ENCODE results near the gene PVRIG.
"Not testable (repeated sequence)": the region's sequence is repeated elsewhere in the genome, so short reads cannot be mapped to it uniquely, and the experiment has no call there.

DNA sequence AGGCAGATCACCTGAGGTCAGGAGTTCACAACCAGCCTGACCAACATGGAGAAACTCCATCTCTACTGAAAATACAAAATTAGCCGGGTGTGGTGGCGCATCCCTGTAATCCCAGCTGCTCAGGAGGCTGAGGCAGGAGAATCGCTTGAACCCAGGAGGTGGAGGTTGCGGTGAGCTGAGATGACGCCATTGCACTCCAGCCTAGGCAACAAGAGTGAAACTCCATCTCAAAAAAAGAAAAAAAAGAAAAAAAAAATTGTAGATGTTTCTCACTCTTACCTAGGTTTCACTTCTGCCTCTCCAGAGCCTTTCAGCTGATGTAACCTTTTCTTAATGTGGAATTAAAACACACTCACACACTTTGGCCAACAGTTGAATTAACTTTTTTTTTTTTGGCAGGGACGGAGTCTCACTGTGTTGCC, 23.8 kb upstream of the PVRIG start:
- TF ChIP-seq POLR2A (IDR thresholded peaks at IDR 0.05; ENCODE audit: low read length); GATA1 (IDR thresholded peaks at IDR 0.05; ENCODE audit: low read depth, low read length): not testable (repeated sequence)
